K562 (cell line): ENCODE data around the gene SLC25A4. TPM values are rescaled to one million over a fixed set of nuclear protein-coding genes. Genes with fewer than 3 reads are reported as not detected.
A peak's percentile ranks its signal among the peaks of the same experiment; 100 is the strongest.

Source experiments
- BRD4 ChIP-seq: fragments of 200-600 bp; sonication (generic); IDR thresholded peaks from 2 replicates; pipeline ENCODE4 v1.6.1; 2017; ENCODE audit warnings: inconsistent platforms
- DPF2 ChIP-seq: fragments of 450-650 bp; IDR thresholded peaks from 2 replicates; pipeline ENCODE4 v1.6.1; 2016
- MED1 ChIP-seq: sonication (generic); formaldehyde crosslinking; IDR thresholded peaks from 2 replicates; pipeline ENCODE4 v1.8.1; 2023; ENCODE audit warnings: missing genetic modification reagents, borderline replicate concordance
- MITF ChIP-seq: IDR thresholded peaks from 2 replicates; pipeline ENCODE4 v1.6.1; 2014; ENCODE audit warnings: antibody characterized with exemption
- MLX ChIP-seq, 2 experiments: fragments of 450-650 bp in 1 of 2; sonication (generic) in 1 of 2; formaldehyde crosslinking; conservative IDR thresholded peaks; 2 replicates each; pipeline versions ENCODE4 v1.4.0 to v1.8.1; 2020 to 2022; ENCODE audit warnings: mild to moderate bottlenecking in 1 of 2, missing genetic modification reagents in 1 of 2
- PHF21A ChIP-seq: fragments of 450-650 bp; IDR thresholded peaks from 2 replicates; pipeline ENCODE4 v1.6.1; 2017; ENCODE audit warnings: low read depth, borderline replicate concordance
- PHF8 ChIP-seq: fragments of 200-600 bp; sonication (generic); IDR thresholded peaks from 2 replicates; pipeline ENCODE4 v1.6.1; 2012; ENCODE audit warnings: mixed run types, mild to moderate bottlenecking, inconsistent platforms, low read length, moderate library complexity, borderline replicate concordance
- RBFOX2 ChIP-seq: fragments of 200-400 bp; formaldehyde crosslinking; IDR thresholded peaks from 2 replicates; pipeline ENCODE4 v1.6.1; 2017; ENCODE audit warnings: low read depth, mild to moderate bottlenecking, low read length, moderate library complexity
- ZBTB5 ChIP-seq: fragments of 450-650 bp; IDR thresholded peaks from 2 replicates; pipeline ENCODE4 v1.6.1; 2017; ENCODE audit warnings: antibody characterized with exemption
- ZNF584 ChIP-seq: fragments of 200-800 bp; sonication (Bioruptor generic); IDR thresholded peaks from 2 replicates; pipeline ENCODE4 v1.6.1; 2016; ENCODE audit warnings: low read depth, mild to moderate bottlenecking, missing genetic modification characterization, missing compliant biosample characterization
- polyA plus RNA-seq, 8 experiments: library from polyadenylated mRNA; depleted of rRNA in 4 of 8; stranded (reverse) in 5 of 8; unstranded in 3 of 8; fragments of >200 nt; fragmentation: Nextera tagmentation in 2 of 8; fragmentation: Illumina TruSeq in 1 of 8; extraction: Ambion mirVana in 2 of 8; extraction: Trizol in 1 of 8; gene quantifications; 2 replicates each; pipeline versions ENCODE4 v1.2.1 to v1.2.3, GENCODE V29; 2011 to 2014; ENCODE audit warnings: inconsistent platforms in 1 of 8, missing spikeins in 1 of 8
- total RNA-seq, 7 experiments: library from RNA; depleted of rRNA in 6 of 7; stranded (reverse); fragments of >200 nt in 6 of 7; fragmentation: Illumina TruSeq in 2 of 7; extraction: Trizol in 2 of 7; gene quantifications; 2 replicates each; pipeline versions ENCODE4 v1.2.1 to v1.2.3, GENCODE V29; 2011 to 2021; ENCODE audit warnings: low replicate concordance in 1 of 7
- TF ChIP-seq, protein P1 (sequence below), 2 experiments: fragments of 450-650 bp; formaldehyde crosslinking in 1 of 2; IDR thresholded peaks; 2 replicates each; pipeline versions ENCODE4 v1.4.0 to v1.6.1; 2014 to 2020; ENCODE audit warnings: mild to moderate bottlenecking in 2 of 2, borderline replicate concordance in 1 of 2, low read depth in 1 of 2
- TF ChIP-seq, protein P2 (sequence below): IDR thresholded peaks from 2 replicates; pipeline ENCODE4 v1.6.1; 2012; ENCODE audit warnings: low read depth, low read length, improper control_type of control experiment, borderline replicate concordance

SLC25A4 gene
- total and polyA plus RNA-seq, 9 of the 15 experiments (the other 6 are each of a cell fraction or from before 2014, with no cell fraction given): 8.3 to 28.6 (median 19.5) TPM

- no peak for TF ChIP-seq ZBTB5
- no peak for TF ChIP-seq MITF
- TF ChIP-seq, protein P1, sequence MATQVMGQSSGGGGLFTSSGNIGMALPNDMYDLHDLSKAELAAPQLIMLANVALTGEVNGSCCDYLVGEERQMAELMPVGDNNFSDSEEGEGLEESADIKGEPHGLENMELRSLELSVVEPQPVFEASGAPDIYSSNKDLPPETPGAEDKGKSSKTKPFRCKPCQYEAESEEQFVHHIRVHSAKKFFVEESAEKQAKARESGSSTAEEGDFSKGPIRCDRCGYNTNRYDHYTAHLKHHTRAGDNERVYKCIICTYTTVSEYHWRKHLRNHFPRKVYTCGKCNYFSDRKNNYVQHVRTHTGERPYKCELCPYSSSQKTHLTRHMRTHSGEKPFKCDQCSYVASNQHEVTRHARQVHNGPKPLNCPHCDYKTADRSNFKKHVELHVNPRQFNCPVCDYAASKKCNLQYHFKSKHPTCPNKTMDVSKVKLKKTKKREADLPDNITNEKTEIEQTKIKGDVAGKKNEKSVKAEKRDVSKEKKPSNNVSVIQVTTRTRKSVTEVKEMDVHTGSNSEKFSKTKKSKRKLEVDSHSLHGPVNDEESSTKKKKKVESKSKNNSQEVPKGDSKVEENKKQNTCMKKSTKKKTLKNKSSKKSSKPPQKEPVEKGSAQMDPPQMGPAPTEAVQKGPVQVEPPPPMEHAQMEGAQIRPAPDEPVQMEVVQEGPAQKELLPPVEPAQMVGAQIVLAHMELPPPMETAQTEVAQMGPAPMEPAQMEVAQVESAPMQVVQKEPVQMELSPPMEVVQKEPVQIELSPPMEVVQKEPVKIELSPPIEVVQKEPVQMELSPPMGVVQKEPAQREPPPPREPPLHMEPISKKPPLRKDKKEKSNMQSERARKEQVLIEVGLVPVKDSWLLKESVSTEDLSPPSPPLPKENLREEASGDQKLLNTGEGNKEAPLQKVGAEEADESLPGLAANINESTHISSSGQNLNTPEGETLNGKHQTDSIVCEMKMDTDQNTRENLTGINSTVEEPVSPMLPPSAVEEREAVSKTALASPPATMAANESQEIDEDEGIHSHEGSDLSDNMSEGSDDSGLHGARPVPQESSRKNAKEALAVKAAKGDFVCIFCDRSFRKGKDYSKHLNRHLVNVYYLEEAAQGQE (IDR thresholded peaks at IDR 0.05; ENCODE audit: borderline replicate concordance): peak; percentile 87
- TF ChIP-seq, protein P1 (CRISPR knock-in tag; IDR thresholded peaks at IDR 0.05; ENCODE audit: low read depth): 0 out of 2 replicates have a peak, but pooled peaks have one; percentile 26
- 0 out of 2 replicates have a peak, but pooled peaks have one; percentile 31 for TF ChIP-seq ZNF584 (CRISPR knock-in tag)
- no peak for TF ChIP-seq RBFOX2
- TF ChIP-seq, protein P2, sequence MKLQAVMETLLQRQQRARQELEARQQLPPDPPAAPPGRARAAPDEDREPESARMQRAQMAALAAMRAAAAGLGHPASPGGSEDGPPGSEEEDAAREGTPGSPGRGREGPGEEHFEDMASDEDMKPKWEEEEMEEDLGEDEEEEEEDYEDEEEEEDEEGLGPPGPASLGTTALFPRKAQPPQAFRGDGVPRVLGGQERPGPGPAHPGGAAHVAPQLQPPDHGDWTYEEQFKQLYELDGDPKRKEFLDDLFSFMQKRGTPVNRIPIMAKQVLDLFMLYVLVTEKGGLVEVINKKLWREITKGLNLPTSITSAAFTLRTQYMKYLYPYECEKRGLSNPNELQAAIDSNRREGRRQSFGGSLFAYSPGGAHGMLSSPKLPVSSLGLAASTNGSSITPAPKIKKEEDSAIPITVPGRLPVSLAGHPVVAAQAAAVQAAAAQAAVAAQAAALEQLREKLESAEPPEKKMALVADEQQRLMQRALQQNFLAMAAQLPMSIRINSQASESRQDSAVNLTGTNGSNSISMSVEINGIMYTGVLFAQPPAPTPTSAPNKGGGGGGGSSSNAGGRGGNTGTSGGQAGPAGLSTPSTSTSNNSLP: no peak
- TF ChIP-seq MED1 (CRISPR knock-in tag): no peak
- TF ChIP-seq DPF2: peak; percentile 70
- TF ChIP-seq BRD4: no peak
- no peak for TF ChIP-seq PHF8
- TF ChIP-seq PHF21A: peak; percentile 54; the same call in 1 of the 2 replicates
- no peak for TF ChIP-seq MLX (CRISPR knock-in tag; conservative IDR thresholded peaks at IDR 0.05)
Measured at GRCh38 chr4:185112104-185112503, 31.0 kb upstream of the SLC25A4 start (continued).
